Medulla oblongata (tissue), 1 donor: ENCODE results near the gene UROD.
"Not testable (repeated sequence)": the region's sequence is repeated elsewhere in the genome, so short reads cannot be mapped to it uniquely, and the experiment has no call there.

Experiments used
- DNase-seq: peaks from one replicate; pipeline ENCODE4 v3.0.0-alpha.2; 2015; ENCODE audit errors: extremely low spot score

Gene UROD

DNA sequence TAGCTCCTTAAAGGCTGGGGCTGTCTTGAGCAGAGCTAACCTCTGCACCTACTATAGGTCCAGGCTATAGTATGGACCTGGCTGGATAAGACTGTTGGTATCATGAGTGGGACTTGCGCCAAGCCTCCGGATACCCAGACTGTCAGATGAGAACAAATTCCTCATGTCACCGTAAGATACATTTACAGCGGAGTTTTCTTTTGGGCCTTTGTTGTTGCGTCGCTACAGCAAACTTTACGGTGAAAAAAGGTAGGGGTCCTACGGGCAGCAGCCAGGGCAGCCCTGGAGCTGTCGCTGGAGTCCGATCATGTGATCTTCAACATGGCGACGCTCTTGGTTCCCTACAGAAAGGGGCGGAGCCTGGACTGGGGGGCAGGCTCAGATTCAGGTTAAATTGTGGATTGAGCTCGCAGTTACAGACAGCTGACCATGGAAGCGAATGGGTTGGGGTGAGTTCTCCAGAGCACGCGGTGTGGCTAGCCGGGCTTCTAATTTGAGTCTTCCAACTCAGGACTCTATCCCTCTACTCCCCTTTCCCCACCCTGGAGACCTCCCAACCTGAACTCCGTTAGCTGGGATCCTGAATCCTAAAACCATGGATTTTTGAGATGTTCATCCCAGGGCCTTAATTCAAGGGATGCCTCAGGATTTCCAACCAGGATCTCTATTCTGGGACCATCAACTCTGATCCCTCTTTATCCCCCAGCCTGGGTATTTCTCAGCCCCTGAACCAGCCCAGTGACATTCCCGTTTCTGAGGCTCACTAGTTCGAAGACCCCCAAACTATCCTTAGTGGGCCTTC is at the start of gene UROD:
TSS of gene UROD (plus strand) at position 418 of the 802 bp plus-strand sequence. CDS start at position 430, 12 bp downstream.
- DNase-seq = peak; percentile 98

DNA sequence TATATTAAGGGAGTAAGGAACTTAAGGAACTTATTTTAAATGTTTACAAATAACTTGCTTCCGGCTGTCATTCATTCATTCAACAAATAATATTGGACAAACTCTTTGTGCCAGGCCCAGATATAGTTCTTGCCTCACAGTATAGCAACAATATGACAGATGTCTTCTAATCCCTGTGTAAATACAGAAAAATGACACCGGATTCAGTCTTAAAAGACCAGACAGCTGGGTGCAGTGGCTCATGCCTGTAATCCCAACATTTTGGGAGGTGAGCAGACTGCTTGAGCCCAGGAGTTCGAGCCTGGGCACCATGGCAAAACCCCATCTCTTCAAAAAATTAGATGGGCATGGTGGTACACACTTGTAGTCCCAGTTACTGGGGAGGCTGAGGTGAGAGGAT is 49.3 kb upstream of the UROD start:
- DNase-seq = no peak

DNA sequence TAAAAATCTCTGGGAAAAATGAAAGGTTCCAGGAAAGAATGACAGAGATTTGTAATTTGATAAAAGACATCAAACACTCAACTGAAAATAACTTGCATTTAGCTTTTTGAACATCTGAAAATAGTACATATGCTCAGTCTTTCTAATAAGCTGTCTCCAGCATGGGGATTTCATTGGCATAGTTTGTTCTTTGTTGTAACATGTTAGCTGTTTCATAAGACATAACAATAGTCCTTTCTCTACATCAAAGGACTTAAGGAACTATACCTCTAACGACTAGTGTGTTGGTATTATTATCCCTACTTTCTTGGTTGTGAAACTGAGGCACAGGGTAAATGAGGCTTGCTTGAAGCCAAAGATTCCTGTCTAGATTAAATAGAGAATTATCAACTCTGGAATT is 47.7 kb upstream of the UROD start:
- DNase-seq = no peak

DNA sequence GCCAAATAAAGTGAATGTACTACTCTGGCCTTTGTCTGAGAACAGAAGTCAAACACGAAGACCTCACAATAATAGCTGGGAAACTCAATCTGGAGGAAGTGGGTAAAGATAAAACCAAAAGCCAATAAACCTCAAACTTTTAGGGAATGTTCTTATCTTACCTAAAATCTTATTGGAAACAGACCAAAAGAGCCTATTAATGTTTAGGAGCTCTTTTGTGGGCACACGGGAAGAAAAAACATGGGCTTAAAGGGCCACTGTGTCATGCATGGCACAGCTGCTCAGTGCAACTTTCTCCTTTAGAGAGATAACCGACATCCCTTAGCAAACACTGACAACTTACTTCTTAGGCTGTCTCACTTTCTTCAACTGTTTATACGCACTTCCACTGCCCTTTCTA is 41.7 kb upstream of the UROD start:
- DNase-seq = no peak

DNA sequence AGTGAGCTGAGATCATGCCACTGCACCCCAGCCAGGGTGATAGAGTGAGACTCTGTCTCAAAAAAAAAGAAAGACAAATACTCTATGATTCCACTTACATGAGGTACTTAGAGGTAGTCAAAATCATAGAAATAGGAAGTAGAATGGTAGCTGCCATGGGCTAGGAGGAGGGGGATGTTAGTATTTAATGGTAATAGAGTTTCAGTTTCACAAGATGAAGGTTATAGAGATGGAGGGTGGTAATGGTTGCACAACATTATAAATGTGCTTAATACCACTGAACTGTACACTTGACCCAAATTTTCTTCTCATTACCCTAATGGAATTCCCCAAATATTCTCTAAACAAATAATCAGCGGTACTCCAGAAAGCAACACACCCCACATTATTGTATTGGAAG is 38.4 kb upstream of the UROD start:
- DNase-seq = no peak

DNA sequence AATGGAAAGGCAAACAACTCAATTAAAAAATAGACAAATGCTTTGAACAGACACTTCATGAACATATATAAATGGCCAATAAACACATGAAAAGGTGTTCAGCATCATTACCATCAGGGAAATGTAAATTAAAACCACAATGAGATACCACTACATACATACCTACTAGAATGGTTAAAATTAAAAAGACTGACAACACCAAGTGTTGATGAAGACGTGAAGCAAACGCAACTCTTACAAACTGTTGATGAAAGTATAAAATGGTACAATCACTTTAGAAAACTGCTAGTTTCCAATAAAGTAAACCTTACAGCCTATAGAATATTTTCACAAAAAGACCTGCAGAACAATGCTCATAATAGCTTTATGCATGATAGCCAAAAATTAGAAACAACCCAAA is 35.8 kb upstream of the UROD start:
- DNase-seq = no peak

DNA sequence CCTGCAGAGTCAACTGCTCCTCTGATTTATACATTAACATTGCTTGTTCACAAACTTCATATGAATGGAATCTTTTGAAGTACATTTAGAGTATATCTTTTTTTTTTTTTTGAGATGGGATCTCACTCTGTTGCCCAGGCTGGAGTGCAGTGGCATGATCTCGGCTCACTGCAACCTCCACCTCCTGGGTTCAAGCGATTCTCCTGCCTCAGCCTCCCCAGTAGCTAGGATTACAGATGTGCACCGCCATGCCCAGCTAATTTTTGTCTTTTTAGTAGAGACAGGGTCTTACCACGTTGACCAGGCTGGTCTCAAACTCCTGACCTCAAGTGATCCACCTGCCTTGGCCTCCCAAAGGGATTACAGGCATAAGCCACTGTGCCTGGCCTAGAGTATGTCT is 34.7 kb upstream of the UROD start:
- DNase-seq = not testable (repeated sequence)

- DNase-seq = no peak
These were observed 26.2 kb upstream of the UROD start for GRCh38 chr1:44985747-44986359.

- no peak for DNase-seq
These were observed 23.4 kb upstream of the UROD start for GRCh38 chr1:44988531-44989156.

DNA sequence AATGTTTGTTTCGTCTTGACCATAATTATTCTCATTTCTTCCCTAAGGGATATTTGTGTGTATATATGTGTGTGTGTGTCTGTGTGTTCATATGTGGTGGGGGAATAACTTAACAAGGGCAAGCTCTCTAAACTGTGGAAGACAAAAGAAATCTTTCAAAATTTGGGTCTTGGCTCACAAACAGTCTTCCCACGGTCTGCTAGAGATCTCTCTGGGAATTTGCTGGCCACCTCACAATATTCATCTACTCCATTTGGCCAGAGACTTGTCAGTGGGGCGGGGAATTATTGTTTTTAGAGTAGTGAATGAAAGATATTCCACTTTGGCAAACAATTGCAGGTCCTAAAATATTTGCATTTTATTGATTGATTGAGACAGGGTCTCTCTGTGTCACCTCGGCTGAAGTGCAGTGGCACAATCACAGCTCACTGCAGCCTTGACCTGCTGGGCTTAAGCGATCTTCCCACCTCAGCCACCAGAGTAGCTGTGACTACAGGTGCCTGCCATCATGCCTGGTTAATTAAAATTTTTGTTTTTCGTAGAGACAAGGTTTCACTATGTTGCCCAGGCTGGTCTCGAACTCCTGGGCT is 17.6 kb upstream of the UROD start:
- no peak for DNase-seq

GRCh38 chr1:44995467-44996238 is 16.4 kb upstream of the UROD start:
- DNase-seq = no peak

- DNase-seq = no peak
These were observed 12.8 kb upstream of the UROD start for GRCh38 chr1:44999232-44999631.

GRCh38 chr1:45001011-45001481 is 11.0 kb upstream of the UROD start:
- peak; percentile 22 for DNase-seq

- not testable (repeated sequence) for DNase-seq
These were observed 10.5 kb upstream of the UROD start for GRCh38 chr1:45001576-45001975.

DNA sequence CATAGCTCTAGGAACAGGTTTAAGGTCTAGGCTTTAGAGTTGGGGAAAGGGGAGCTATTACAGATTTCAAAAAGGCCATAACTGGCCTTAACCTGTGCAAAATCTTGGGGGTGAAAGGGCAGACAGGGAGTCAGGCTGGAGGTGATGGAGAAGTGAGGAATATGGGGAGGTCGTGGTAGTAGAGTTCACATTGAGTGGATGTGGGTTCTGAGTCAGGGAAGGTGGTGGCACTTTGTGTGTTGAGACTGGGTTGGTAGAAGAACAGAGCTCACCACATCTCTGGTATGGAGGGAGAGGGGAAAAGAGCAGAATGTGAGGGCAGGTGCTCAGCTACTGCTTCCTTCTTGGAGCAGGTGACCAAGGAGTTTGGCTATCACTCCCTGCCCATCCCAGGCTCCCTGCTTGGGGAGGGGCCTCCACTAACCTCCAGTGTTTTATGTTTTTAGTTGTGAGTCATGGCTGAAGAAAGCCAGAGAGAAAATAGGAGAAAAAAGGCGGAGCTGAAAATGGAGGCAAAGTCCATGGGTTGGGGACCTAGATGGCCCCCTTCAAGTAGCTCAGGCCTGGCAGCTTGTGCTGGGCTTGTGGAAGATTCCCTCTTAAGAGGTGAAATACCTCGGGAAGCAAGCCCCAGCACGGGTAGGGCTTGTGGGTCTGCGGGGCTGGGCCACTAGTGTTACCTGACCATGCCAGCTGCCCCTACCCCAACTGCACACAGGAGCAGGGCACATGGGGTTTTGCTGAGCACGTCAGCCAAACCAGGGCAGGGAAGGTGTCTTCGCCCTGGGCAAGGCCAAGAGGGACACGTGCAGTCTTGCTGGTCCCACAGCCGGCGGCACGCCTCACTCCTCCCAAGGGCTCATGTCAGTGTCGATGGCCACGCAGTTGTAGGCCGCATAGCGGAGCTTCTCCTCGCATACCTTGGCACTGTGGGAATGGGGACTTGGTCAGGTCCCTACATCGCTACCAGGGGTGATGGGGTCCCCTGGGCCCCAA is 9.1 kb upstream of the UROD start:
- DNase-seq = no peak

DNA sequence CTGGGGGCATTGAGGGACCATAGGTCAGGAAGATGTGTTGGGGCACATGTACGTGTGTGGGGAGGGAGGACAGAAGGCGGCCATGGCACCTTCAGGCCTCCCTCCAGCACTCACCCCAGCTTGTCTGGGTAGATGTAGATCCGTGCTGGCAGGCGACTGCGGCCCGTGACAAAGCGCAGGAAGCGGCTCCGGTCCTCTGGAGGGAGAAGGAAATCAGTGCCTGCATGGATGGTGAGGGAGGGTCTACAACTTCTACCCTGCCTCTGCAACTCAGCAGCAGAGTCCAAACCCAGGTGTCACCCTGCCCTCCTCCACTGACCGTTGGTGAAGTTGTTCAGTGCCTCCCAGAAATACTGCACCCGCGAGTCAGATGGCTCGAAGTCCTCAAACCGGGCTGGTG is 8.3 kb upstream of the UROD start:
- no peak for DNase-seq

- DNase-seq = no peak
These were observed 7.7 kb upstream of the UROD start for GRCh38 chr1:45004281-45004920.

GRCh38 chr1:45005761-45006160 is 6.3 kb upstream of the UROD start:
- no peak for DNase-seq

DNA sequence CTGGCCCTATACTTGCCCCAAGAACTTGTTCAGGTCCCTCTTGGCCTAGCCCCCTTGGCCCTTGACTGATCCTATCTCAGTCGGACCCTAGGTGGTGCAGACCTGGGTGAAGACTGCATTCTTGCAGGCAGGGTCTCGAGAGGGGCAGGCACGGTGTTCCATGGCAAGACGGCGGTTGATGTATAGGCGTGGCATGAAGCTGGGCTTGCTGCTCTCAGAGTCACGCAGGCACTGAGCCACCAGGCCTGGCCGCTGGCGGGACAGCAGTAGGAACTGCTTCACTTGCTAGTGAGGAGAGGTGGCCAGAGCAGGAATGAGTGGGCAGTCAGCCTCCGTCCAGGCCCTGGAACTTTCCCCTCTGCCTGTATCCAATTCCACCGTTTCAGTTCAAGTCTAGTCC is 4.7 kb upstream of the UROD start:
- no peak for DNase-seq

- DNase-seq = no peak
These were observed 4.0 kb upstream of the UROD start for GRCh38 chr1:45008076-45008475.
